Activated CD4-positive, alpha-beta memory T cell treated with anti-CD3 and anti-CD28 coated beads for 36 hours (primary cell): ENCODE results near the gene BCAT1. TPM values are rescaled to one million over a fixed set of nuclear protein-coding genes. Genes with fewer than 3 reads are reported as not detected.
"Not testable (repeated sequence)": the region's sequence is repeated elsewhere in the genome, so short reads cannot be mapped to it uniquely, and the experiment has no call there.

Experiments used
- CTCF ChIA-PET: fragments of 350-600 bp; sonication (Branson Sonifier 250); formaldehyde crosslinking; loops from one replicate; lab custom pipeline; 2021; ENCODE audit warnings: antibody characterized with exemption, inconsistent platforms; lab: Charles Lee
- POLR2A ChIA-PET: fragments of 350-600 bp; sonication (Branson Sonifier 250); formaldehyde crosslinking; loops from one replicate; lab custom pipeline; 2021; ENCODE audit warnings: antibody characterized with exemption; lab: Charles Lee
- DNase-seq: peaks from one replicate; pipeline ENCODE4 v3.0.0-alpha.2; 2020
- H3K27ac Mint-ChIP-seq: one replicate; pipeline ENCODE4 v1.8.0; 2021; ENCODE audit warnings: mixed read lengths
- H3K27me3 Mint-ChIP-seq: one replicate; pipeline ENCODE4 v1.8.0; 2021; ENCODE audit warnings: mixed read lengths
- H3K36me3 Mint-ChIP-seq: one replicate; pipeline ENCODE4 v1.8.0; 2021; ENCODE audit warnings: mixed read lengths
- H3K4me1 Mint-ChIP-seq: one replicate; pipeline ENCODE4 v1.8.0; 2021; ENCODE audit warnings: low read depth, mixed read lengths
- H3K4me3 Mint-ChIP-seq: one replicate; pipeline ENCODE4 v1.8.0; 2021; ENCODE audit warnings: mild to moderate bottlenecking, mixed read lengths
- H3K9me3 Mint-ChIP-seq: one replicate; pipeline ENCODE4 v1.8.0; 2021; ENCODE audit warnings: mixed read lengths
- intact Hi-C: fragments of 100-400 bp; cut with micrococcal nuclease; formaldehyde crosslinking; loops from one replicate; pipeline ENCODE4 v1.15.1; 2023
- total RNA-seq, 2 experiments: library from RNA; stranded (reverse); gene quantifications; one replicate each; pipeline ENCODE4 v1.2.3, GENCODE V29; 2021

The BCAT1 gene
- total RNA-seq, 2 experiments from 2014 or later: 17.6 to 20.4 TPM

GRCh38 chr12:24940157-24940556 lies 8.7 kb downstream of the BCAT1 start:
- Mint-ChIP-seq H3K27ac (no peak overlapping the region), H3K4me3 (no peak overlapping the region), H3K4me1 (no peaks in the 10 kb centered on the region), H3K36me3 (no peaks in the 10 kb centered on the region), H3K27me3 (peaks cover 26% of the 10 kb centered on the region), H3K9me3 (no peaks in the 10 kb centered on the region)
- DNase-seq: no peak
- CTCF ChIA-PET: no interaction called here
- POLR2A ChIA-PET: no interaction called here
- intact Hi-C loops: no loop called here

- H3K27me3 Mint-ChIP-seq: peaks cover 26% of the 10 kb centered on the region
- CTCF ChIA-PET, H3K4me1 Mint-ChIP-seq, DNase-seq, intact Hi-C loops, H3K4me3 Mint-ChIP-seq, H3K36me3 Mint-ChIP-seq, H3K9me3 Mint-ChIP-seq, H3K27ac Mint-ChIP-seq, POLR2A ChIA-PET: not testable (repeated sequence)
Measured at GRCh38 chr12:24939551-24939950, 9.3 kb downstream of the BCAT1 start.

DNA sequence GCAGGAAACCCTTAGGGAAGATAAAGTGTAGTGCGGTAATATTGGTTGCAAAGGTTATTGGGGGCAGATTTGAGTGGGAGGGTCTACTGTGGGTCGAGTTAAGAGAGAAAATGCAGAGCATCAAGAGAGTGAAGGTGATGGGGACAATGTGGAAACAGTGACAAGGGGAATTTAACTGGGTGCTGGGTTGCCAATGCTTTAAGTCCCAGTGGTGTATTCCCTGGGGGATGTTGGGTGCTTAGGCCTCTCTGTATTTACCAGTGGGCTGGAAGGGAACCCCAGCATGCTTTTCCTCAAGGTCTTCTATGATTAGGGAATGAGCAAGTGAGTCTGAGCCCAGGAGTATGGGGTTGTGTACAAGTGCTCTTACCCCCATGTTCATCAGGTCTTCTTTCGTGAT lies 10.6 kb downstream of the BCAT1 start:
- no peaks in the 10 kb centered on the region for H3K4me1 Mint-ChIP-seq
- no peaks in the 10 kb centered on the region for H3K9me3 Mint-ChIP-seq
- ChIA-PET POLR2A (no interaction called here), CTCF (no interaction called here)
- H3K4me3 Mint-ChIP-seq: no peak overlapping the region
- H3K36me3 Mint-ChIP-seq: no peaks in the 10 kb centered on the region
- no peak overlapping the region for H3K27ac Mint-ChIP-seq
- intact Hi-C loops: no loop called here
- no peak for DNase-seq
- H3K27me3 Mint-ChIP-seq: peaks cover 19% of the 10 kb centered on the region

DNA sequence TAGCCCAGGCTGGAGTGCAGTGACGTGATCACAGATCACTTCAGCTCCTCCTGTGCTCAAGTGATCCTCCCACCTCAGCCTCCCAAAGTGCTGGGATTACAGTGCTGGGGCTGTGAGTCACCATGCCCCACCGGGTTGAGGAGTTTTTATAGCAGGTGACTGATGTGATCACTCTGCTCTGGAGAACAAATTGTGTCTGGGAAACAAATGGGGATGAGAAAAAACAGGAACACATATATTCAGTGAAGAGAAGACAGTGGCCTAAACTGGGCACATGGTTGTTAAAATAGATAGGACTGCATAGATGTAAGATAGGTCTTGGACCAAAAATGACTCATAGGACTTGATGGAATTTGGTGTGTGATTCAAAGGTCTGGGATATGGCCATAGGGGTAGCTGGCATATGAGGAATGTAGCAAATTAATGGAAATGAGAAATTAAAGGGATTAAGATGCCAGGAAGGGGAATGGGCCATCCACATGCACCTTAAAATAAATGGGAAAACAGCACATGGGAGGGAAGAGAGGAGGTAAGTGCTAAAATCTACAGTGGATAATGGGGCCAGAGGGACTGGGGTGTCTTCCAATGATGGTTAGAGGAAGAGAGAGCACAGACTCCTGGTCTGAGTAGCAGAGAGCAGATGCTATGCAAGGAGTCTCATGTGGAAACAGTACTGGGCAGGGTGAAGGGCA lies 11.2 kb downstream of the BCAT1 start:
- POLR2A ChIA-PET: no interaction called here
- no peak overlapping the region for H3K27ac Mint-ChIP-seq

DNA sequence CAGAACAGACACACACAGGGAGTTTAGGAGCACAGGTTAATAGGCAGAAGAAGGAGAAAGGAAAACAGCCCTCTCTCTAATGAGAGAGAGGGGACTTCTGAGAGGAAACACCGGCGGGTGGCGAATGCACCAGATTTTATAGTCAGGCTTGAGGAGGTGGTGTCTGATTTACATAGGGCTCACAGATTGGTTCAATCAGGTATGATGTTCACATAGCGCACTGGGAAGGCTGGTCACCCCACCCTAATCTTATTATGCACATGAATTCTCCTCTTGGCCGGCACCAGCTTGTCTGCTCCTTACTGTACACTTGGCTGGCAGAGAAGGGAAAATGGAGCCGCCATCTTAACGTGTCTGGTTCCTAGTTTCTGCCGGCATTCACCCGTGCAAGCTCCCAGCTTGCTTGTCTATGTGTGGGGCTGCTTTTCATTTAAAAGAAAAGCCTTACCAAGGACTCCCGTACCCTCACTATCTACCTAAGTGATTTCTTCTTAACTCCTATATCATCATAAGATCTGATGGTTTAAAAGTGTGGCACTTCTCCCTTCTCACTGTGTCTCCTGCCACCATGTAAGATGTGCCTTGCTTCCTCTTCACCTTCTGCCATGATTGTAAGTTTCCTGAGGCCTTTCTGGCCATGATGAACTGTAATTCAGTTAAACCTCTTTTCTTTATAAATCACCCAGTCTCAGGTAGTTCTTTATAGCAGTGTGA lies 15.1 kb downstream of the BCAT1 start:
- no peak overlapping the region for H3K4me3 Mint-ChIP-seq
- ChIA-PET POLR2A (no interaction called here), CTCF (no interaction called here)
- H3K9me3 Mint-ChIP-seq: no peaks in the 10 kb centered on the region
- H3K4me1 Mint-ChIP-seq: peaks cover 2% of the 10 kb centered on the region
- intact Hi-C loops: no loop called here
- DNase-seq: no peak
- peaks cover 21% of the 10 kb centered on the region for H3K27me3 Mint-ChIP-seq
- H3K27ac Mint-ChIP-seq: no peak overlapping the region
- no peaks in the 10 kb centered on the region for H3K36me3 Mint-ChIP-seq

More for the DNA sequence above, 11.2 kb downstream of the BCAT1 start:
- peaks cover 16% of the 10 kb centered on the region for H3K27me3 Mint-ChIP-seq
- CTCF ChIA-PET: no interaction called here
- no peaks in the 10 kb centered on the region for H3K9me3 Mint-ChIP-seq
- H3K36me3 Mint-ChIP-seq: no peaks in the 10 kb centered on the region
- DNase-seq: no peak
- intact Hi-C loops: no loop called here
- no peak overlapping the region for H3K4me3 Mint-ChIP-seq
- H3K4me1 Mint-ChIP-seq: no peaks in the 10 kb centered on the region

- Mint-ChIP-seq H3K4me3 (no peak overlapping the region), H3K4me1 (peaks cover 2% of the 10 kb centered on the region), H3K36me3 (no peaks in the 10 kb centered on the region), H3K9me3 (no peaks in the 10 kb centered on the region), H3K27ac (no peak overlapping the region), H3K27me3 (peaks cover 28% of the 10 kb centered on the region)
- intact Hi-C loops: no loop called here
- CTCF ChIA-PET: no interaction called here
- DNase-seq: no peak
- POLR2A ChIA-PET: no interaction called here
Measured at GRCh38 chr12:24931666-24932405, 17.1 kb downstream of the BCAT1 start.

DNA sequence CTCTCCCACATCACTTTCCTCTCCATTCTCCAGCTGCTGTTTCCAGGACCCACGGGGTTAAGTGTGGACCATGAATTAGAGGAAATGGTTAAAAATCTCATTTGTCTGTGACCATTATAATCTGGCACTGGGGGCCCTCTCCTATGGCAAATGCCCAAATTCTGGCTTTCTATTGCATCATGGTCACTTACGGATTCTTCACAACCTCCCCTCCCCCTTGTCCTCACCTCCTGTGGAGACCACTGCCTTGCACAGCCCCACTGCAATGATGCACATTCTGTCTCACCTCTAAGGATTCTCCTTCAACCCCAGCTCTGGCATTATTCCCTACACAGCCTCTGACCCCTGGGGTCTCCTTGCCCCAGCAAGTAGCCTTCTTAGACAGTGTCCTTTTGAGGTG lies 18.9 kb downstream of the BCAT1 start:
- Mint-ChIP-seq H3K27me3 (peaks cover 28% of the 10 kb centered on the region), H3K27ac (no peak overlapping the region), H3K9me3 (no peaks in the 10 kb centered on the region), H3K4me3 (no peak overlapping the region), H3K36me3 (no peaks in the 10 kb centered on the region), H3K4me1 (peaks cover 2% of the 10 kb centered on the region)
- DNase-seq: no peak
- ChIA-PET POLR2A (interaction anchor here (0.6 kb wide), 1 partner anchor 22 kb away, joined by 4 read pairs; no protein-coding TSS in a partner anchor), CTCF (no interaction called here)
- intact Hi-C loops: no loop called here

DNA sequence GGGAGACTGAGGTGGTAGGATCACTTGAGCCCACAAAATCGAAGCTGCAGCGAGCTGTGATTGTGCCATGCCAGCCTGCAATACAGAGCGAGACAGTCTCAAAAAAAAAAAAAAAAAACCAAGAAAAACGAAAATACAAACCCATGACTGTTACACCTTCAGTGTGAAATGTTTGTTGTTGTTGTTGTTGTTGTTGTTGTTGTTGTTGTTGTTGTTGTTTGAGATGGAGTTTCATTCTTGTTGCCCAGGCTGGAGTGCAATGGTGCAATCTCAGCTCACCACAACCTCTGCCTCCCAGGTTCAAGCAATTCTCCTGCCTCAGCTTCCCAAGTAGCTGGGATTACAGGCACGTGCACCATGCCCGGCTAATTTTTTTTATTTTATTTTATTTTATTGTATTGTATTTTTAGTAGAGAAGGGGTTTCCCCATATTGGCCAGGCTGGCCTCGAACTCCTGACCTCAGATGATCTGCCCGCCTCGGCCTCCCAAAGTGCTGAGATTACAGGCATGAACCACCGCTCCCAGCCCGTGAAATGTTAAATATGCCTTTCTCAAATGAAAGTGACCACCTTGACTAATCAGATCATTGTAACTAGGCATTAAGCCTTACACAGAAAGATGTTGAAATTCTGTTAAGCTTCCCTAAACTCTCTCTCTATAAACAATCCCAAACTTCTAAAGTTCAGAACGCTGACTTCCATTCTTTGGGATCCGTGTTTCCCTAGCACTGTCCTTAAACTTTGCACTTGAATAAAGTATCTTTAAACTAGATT lies 20.2 kb downstream of the BCAT1 start:
- POLR2A ChIA-PET, H3K9me3 Mint-ChIP-seq, H3K36me3 Mint-ChIP-seq, intact Hi-C loops, DNase-seq, H3K4me1 Mint-ChIP-seq, H3K4me3 Mint-ChIP-seq, H3K27ac Mint-ChIP-seq: not testable (repeated sequence)
- peaks cover 28% of the 10 kb centered on the region for H3K27me3 Mint-ChIP-seq
- CTCF ChIA-PET: interaction anchor here (0.9 kb wide), 1 partner anchor 74 kb away, joined by 3 read pairs; no protein-coding TSS in a partner anchor

DNA sequence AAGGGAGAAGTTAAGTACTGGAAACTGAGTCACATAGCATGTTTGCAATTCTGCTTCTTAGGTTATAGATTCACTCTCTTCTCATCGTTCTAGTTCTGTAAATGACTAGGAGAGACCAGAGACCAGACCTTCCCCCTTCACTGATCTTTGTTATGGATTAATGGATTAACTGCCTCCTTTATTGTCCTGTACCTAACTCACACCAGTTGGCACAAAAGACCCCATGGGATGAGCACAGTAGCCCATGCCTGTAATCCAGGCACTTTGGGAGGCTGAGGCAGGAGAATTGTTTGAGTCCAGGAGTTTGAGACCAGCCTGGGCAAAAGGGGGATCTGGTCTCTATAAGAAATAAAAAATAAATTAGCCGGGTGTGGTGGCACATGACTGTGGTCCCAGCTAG lies 20.8 kb downstream of the BCAT1 start:
- H3K4me1 Mint-ChIP-seq: peaks cover 2% of the 10 kb centered on the region
- H3K27me3 Mint-ChIP-seq: peaks cover 30% of the 10 kb centered on the region
- intact Hi-C loops: no loop called here
- ChIA-PET POLR2A (no interaction called here), CTCF (no interaction called here)
- no peak overlapping the region for H3K27ac Mint-ChIP-seq
- no peak overlapping the region for H3K4me3 Mint-ChIP-seq
- no peak for DNase-seq
- no peaks in the 10 kb centered on the region for H3K36me3 Mint-ChIP-seq
- H3K9me3 Mint-ChIP-seq: no peaks in the 10 kb centered on the region

- Mint-ChIP-seq H3K4me1 (peaks cover 14% of the 10 kb centered on the region), H3K27me3 (peaks cover 21% of the 10 kb centered on the region)
- CTCF ChIA-PET, H3K27ac Mint-ChIP-seq, H3K4me3 Mint-ChIP-seq, DNase-seq, POLR2A ChIA-PET, H3K9me3 Mint-ChIP-seq, intact Hi-C loops, H3K36me3 Mint-ChIP-seq: not testable (repeated sequence)
Measured at GRCh38 chr12:24926080-24926479, 22.8 kb downstream of the BCAT1 start.

DNA sequence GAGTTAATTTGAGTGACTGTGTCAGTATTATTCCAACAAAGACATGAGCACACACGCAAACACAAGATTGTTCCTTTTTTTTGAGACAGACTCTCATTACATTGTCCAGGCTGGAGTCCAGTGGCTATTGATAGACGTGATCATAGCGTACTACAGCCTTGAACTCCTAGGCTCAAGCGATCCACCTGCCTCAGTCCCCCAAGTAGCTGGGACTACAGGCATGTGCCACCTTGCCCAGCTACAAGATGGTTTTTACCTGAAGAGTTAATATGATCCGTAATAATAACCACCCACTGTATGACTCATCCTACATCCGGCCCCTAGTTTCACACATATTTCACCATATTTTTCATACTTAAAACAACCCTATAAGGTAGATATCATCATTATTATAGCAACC lies 26.8 kb downstream of the BCAT1 start:
- Mint-ChIP-seq H3K4me1 (peaks cover 33% of the 10 kb centered on the region), H3K9me3 (no peaks in the 10 kb centered on the region), H3K27ac (no peak overlapping the region), H3K27me3 (peaks cover 7% of the 10 kb centered on the region), H3K36me3 (no peaks in the 10 kb centered on the region), H3K4me3 (no peak overlapping the region)
- DNase-seq: no peak
- intact Hi-C loops: no loop called here
- ChIA-PET POLR2A (interaction anchor here (0.6 to 1.3 kb wide), 3 partner anchors 25 to 83 kb away, joined by 3 read pairs; no protein-coding TSS in a partner anchor), CTCF (interaction anchor here (0.5 kb wide), 1 partner anchor 19 kb away, joined by 3 read pairs; no protein-coding TSS in a partner anchor)
